WTC11 (cell line): ENCODE measurements around the gene TRIM69. TPM values are rescaled to one million over a fixed set of nuclear protein-coding genes. Genes with fewer than 3 reads are reported as not detected.

Experiments
- ATAC-seq: fragments of 200-7000 bp; cut with Tn5 transposase; 2 replicates; pipeline ENCODE4 v1.10.0; 2021; ENCODE audit warnings: mild to moderate bottlenecking, moderate library complexity
- CTCF ChIA-PET: fragments of 300-600 bp; sonication (Branson Sonifier 250); formaldehyde crosslinking; loops from one replicate; lab custom pipeline; 2021; ENCODE audit warnings: antibody characterized with exemption; lab: Charles Lee
- POLR2A ChIA-PET: fragments of 350-600 bp; sonication (Branson Sonifier 250); formaldehyde crosslinking; loops from one replicate; lab custom pipeline; 2021; ENCODE audit warnings: antibody characterized with exemption; lab: Charles Lee
- DNase-seq: peaks from one replicate; pipeline ENCODE4 v3.0.0; 2021; ENCODE audit warnings: low spot score
- H3K27ac Mint-ChIP-seq: 2 replicates; pipeline ENCODE4 v1.8.0; 2021; ENCODE audit warnings: mixed read lengths
- H3K27me3 Mint-ChIP-seq: 2 replicates; pipeline ENCODE4 v1.8.0; 2021; ENCODE audit warnings: low read depth, mild to moderate bottlenecking, moderate library complexity, mixed read lengths
- H3K36me3 Mint-ChIP-seq: 2 replicates; pipeline ENCODE4 v1.8.0; 2021; ENCODE audit warnings: mixed read lengths
- H3K4me1 Mint-ChIP-seq: 2 replicates; pipeline ENCODE4 v1.8.0; 2022; ENCODE audit warnings: mixed read lengths
- H3K4me3 Mint-ChIP-seq: 2 replicates; pipeline ENCODE4 v1.8.0; 2021; ENCODE audit warnings: mild to moderate bottlenecking, moderate library complexity, mixed read lengths
- H3K9me3 Mint-ChIP-seq: 2 replicates; pipeline ENCODE4 v1.8.0; 2021; ENCODE audit warnings: mixed read lengths
- CBFB ChIP-seq: sonication (generic); formaldehyde crosslinking; IDR thresholded peaks from 2 replicates; pipeline ENCODE4 v1.8.1; 2022; ENCODE audit warnings: mild to moderate bottlenecking, low read depth, missing genetic modification reagents
- CREB1 ChIP-seq: sonication (generic); formaldehyde crosslinking; IDR thresholded peaks from 2 replicates; pipeline ENCODE4 v1.8.0; 2023; ENCODE audit warnings: mild to moderate bottlenecking, missing genetic modification reagents
- ELF4 ChIP-seq: sonication (generic); formaldehyde crosslinking; IDR thresholded peaks from 2 replicates; pipeline ENCODE4 v1.8.1; 2022; ENCODE audit warnings: low read depth, mild to moderate bottlenecking, moderate library complexity, missing genetic modification reagents
- EMX1 ChIP-seq: fragments of 250-450 bp; sonication (Bioruptor Pico); IDR thresholded peaks from 2 replicates; pipeline ENCODE4 v1.8.0; 2021; ENCODE audit warnings: mild to moderate bottlenecking
- FOXJ3 ChIP-seq: sonication (generic); formaldehyde crosslinking; IDR thresholded peaks from 2 replicates; pipeline ENCODE4 v1.9.0; 2021; ENCODE audit warnings: missing genetic modification reagents, mild to moderate bottlenecking, borderline replicate concordance
- GABPB1 ChIP-seq: sonication (generic); formaldehyde crosslinking; IDR thresholded peaks from 2 replicates; pipeline ENCODE4 v1.8.1; 2023; ENCODE audit warnings: mild to moderate bottlenecking, missing genetic modification reagents
- JAZF1 ChIP-seq: fragments of 250-450 bp; sonication (Bioruptor Pico); IDR thresholded peaks from 2 replicates; pipeline ENCODE4 v1.9.0; 2021; ENCODE audit warnings: moderate library complexity, mild to moderate bottlenecking, inconsistent platforms
- MYBL2 ChIP-seq: sonication (generic); formaldehyde crosslinking; IDR thresholded peaks from 2 replicates; pipeline ENCODE4 v1.8.1; 2023; ENCODE audit warnings: mild to moderate bottlenecking, moderate library complexity, missing genetic modification reagents
- NFATC4 ChIP-seq: fragments of 250-450 bp; sonication (Bioruptor Pico); IDR thresholded peaks from 2 replicates; pipeline ENCODE4 v1.9.0; 2021; ENCODE audit warnings: mild to moderate bottlenecking
- NFYB ChIP-seq: sonication (generic); formaldehyde crosslinking; conservative IDR thresholded peaks from 2 replicates; pipeline ENCODE4 v1.8.0; 2022; ENCODE audit warnings: low read depth, missing genetic modification reagents
- NR2C2 ChIP-seq: sonication (generic); formaldehyde crosslinking; IDR thresholded peaks from 2 replicates; pipeline ENCODE4 v1.8.0; 2022; ENCODE audit warnings: mild to moderate bottlenecking, missing genetic modification reagents
- TEAD4 ChIP-seq: sonication (generic); formaldehyde crosslinking; IDR thresholded peaks from 2 replicates; pipeline ENCODE4 v1.8.0; 2022; ENCODE audit warnings: mild to moderate bottlenecking, missing genetic modification reagents
- TP53 ChIP-seq: sonication (generic); formaldehyde crosslinking; IDR thresholded peaks from 2 replicates; pipeline ENCODE4 v1.8.1; 2023; ENCODE audit warnings: mild to moderate bottlenecking, missing genetic modification reagents
- ZNF138 ChIP-seq: sonication (generic); formaldehyde crosslinking; conservative IDR thresholded peaks from 2 replicates; pipeline ENCODE4 v1.8.1; 2022; ENCODE audit warnings: mild to moderate bottlenecking, moderate library complexity, missing genetic modification reagents
- ZNF396 ChIP-seq: fragments of 250-450 bp; sonication (Bioruptor Pico); IDR thresholded peaks from 2 replicates; pipeline ENCODE4 v1.8.0; 2021; ENCODE audit warnings: mild to moderate bottlenecking, moderate library complexity, borderline replicate concordance
- ZNF423 ChIP-seq: fragments of 250-450 bp; sonication (Bioruptor Pico); IDR thresholded peaks from 2 replicates; pipeline ENCODE4 v2.1.2; 2022; ENCODE audit warnings: mild to moderate bottlenecking, moderate library complexity
- total RNA-seq: library from RNA; stranded (reverse); gene quantifications from 3 replicates; pipeline ENCODE4 v1.2.3, GENCODE V29; 2021
- TF ChIP-seq, protein P1 (sequence below): sonication (generic); formaldehyde crosslinking; IDR thresholded peaks from 2 replicates; pipeline ENCODE4 v1.8.0; 2023; ENCODE audit warnings: missing genetic modification reagents
- TF ChIP-seq, protein P2 (sequence below): fragments of 200-600 bp; IDR thresholded peaks from 2 replicates; pipeline ENCODE4 v1.8.0; 2022; ENCODE audit warnings: antibody characterized with exemption
- TF ChIP-seq, protein P3 (sequence below): sonication (generic); formaldehyde crosslinking; IDR thresholded peaks from 2 replicates; pipeline ENCODE4 v1.8.0; 2022; ENCODE audit warnings: missing genetic modification reagents
- TF ChIP-seq, protein P4 (sequence below): sonication (generic); formaldehyde crosslinking; IDR thresholded peaks from 2 replicates; pipeline ENCODE4 v1.8.1; 2023; ENCODE audit warnings: mild to moderate bottlenecking, missing genetic modification reagents
- TF ChIP-seq, protein P5 (sequence below): fragments of 250-450 bp; sonication (Bioruptor Pico); IDR thresholded peaks from 2 replicates; pipeline ENCODE4 v1.9.0; 2021; ENCODE audit warnings: mild to moderate bottlenecking
- TF ChIP-seq, protein P6 (sequence below): sonication (generic); formaldehyde crosslinking; IDR thresholded peaks from 2 replicates; pipeline ENCODE4 v1.8.1; 2023; ENCODE audit warnings: mild to moderate bottlenecking, missing genetic modification reagents
- TF ChIP-seq, protein P7 (sequence below): sonication (generic); formaldehyde crosslinking; IDR thresholded peaks from 2 replicates; pipeline ENCODE4 v1.8.1; 2022; ENCODE audit warnings: mild to moderate bottlenecking, missing genetic modification reagents, moderate library complexity, borderline replicate concordance

TRIM69 gene
- total RNA-seq, 1 experiment from 2014 or later, result 10.4 TPM

DNA sequence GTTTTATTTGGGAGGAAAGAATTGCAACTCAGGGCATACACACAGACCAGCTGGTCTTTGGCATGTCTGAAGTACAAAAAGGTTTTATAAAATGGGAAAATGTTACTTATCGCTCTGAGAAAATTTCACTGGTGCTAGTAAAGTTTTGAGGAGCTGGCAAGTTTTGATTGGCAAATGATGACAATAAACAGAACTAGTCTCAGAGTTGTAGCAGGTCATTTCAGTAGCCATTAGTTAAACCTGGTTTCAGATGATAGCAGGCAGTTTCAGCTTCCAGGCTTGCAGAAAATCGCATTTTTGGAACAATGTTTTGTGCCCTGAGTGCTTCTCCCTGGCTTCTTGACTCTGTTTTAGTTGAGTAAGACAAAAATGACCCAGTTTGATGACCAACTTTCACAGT lies 14.3 kb upstream of the TRIM69 start:
- TF ChIP-seq, protein P1, sequence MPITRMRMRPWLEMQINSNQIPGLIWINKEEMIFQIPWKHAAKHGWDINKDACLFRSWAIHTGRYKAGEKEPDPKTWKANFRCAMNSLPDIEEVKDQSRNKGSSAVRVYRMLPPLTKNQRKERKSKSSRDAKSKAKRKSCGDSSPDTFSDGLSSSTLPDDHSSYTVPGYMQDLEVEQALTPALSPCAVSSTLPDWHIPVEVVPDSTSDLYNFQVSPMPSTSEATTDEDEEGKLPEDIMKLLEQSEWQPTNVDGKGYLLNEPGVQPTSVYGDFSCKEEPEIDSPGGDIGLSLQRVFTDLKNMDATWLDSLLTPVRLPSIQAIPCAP (CRISPR knock-in tag), result no peak
- TF ChIP-seq ELF4 (CRISPR knock-in tag) (no peak), TEAD4 (no peak), CBFB (CRISPR knock-in tag) (no peak), ZNF396 (no peak)
- ATAC-seq (no peak), DNase-seq (no peak)
- ChIA-PET CTCF (interaction anchor here (1.2 to 1.8 kb wide), 4 partner anchors 11 to 58 kb away, joined by 3 to 6 read pairs (median 4); partner anchors contain the start of genes B2M, PATL2, SPG11 and TRIM69), POLR2A (no interaction called here)
- no peaks in the 10 kb centered on the region for H3K27me3 Mint-ChIP-seq
- peaks cover 6% of the 10 kb centered on the region for H3K36me3 Mint-ChIP-seq
- H3K9me3 Mint-ChIP-seq, result no peaks in the 10 kb centered on the region
- no peak overlapping the region for H3K4me3 Mint-ChIP-seq
- no peak overlapping the region for H3K27ac Mint-ChIP-seq
- peaks cover 24% of the 10 kb centered on the region for H3K4me1 Mint-ChIP-seq

DNA sequence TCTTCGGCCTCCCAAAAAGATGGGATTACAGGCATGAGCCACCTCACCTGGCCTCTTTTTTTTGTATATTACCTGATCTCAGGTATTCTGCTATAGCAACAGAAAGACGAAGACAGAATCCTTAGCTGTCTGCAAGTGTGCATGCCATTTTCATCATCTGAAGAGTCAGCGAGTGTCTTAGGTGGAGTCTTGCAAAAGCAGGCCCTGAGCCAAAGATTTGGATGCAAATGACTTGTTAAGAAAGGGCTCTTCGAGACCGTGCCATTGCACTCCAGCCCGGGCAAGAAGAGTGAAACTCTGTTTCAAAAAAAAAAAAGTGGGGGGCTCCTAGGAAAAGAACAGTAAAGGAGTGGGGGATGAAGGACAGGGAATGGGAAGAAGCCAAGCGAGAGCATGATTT lies 10.2 kb upstream of the TRIM69 start:
- TF ChIP-seq, protein P2, sequence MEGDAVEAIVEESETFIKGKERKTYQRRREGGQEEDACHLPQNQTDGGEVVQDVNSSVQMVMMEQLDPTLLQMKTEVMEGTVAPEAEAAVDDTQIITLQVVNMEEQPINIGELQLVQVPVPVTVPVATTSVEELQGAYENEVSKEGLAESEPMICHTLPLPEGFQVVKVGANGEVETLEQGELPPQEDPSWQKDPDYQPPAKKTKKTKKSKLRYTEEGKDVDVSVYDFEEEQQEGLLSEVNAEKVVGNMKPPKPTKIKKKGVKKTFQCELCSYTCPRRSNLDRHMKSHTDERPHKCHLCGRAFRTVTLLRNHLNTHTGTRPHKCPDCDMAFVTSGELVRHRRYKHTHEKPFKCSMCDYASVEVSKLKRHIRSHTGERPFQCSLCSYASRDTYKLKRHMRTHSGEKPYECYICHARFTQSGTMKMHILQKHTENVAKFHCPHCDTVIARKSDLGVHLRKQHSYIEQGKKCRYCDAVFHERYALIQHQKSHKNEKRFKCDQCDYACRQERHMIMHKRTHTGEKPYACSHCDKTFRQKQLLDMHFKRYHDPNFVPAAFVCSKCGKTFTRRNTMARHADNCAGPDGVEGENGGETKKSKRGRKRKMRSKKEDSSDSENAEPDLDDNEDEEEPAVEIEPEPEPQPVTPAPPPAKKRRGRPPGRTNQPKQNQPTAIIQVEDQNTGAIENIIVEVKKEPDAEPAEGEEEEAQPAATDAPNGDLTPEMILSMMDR, result no peak
- TF ChIP-seq, protein P3, sequence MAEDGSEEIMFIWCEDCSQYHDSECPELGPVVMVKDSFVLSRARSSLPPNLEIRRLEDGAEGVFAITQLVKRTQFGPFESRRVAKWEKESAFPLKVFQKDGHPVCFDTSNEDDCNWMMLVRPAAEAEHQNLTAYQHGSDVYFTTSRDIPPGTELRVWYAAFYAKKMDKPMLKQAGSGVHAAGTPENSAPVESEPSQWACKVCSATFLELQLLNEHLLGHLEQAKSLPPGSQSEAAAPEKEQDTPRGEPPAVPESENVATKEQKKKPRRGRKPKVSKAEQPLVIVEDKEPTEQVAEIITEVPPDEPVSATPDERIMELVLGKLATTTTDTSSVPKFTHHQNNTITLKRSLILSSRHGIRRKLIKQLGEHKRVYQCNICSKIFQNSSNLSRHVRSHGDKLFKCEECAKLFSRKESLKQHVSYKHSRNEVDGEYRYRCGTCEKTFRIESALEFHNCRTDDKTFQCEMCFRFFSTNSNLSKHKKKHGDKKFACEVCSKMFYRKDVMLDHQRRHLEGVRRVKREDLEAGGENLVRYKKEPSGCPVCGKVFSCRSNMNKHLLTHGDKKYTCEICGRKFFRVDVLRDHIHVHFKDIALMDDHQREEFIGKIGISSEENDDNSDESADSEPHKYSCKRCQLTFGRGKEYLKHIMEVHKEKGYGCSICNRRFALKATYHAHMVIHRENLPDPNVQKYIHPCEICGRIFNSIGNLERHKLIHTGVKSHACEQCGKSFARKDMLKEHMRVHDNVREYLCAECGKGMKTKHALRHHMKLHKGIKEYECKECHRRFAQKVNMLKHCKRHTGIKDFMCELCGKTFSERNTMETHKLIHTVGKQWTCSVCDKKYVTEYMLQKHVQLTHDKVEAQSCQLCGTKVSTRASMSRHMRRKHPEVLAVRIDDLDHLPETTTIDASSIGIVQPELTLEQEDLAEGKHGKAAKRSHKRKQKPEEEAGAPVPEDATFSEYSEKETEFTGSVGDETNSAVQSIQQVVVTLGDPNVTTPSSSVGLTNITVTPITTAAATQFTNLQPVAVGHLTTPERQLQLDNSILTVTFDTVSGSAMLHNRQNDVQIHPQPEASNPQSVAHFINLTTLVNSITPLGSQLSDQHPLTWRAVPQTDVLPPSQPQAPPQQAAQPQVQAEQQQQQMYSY (CRISPR knock-in tag), result no peak
- TF ChIP-seq, protein P4, sequence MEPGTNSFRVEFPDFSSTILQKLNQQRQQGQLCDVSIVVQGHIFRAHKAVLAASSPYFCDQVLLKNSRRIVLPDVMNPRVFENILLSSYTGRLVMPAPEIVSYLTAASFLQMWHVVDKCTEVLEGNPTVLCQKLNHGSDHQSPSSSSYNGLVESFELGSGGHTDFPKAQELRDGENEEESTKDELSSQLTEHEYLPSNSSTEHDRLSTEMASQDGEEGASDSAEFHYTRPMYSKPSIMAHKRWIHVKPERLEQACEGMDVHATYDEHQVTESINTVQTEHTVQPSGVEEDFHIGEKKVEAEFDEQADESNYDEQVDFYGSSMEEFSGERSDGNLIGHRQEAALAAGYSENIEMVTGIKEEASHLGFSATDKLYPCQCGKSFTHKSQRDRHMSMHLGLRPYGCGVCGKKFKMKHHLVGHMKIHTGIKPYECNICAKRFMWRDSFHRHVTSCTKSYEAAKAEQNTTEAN, result no peak
- TF ChIP-seq NFYB, result no peak
- no peak for TF ChIP-seq MYBL2 (CRISPR knock-in tag)
- TF ChIP-seq EMX1 (CRISPR knock-in tag), result no peak
- TF ChIP-seq, protein P5, sequence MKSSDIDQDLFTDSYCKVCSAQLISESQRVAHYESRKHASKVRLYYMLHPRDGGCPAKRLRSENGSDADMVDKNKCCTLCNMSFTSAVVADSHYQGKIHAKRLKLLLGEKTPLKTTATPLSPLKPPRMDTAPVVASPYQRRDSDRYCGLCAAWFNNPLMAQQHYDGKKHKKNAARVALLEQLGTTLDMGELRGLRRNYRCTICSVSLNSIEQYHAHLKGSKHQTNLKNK, result no peak
- TF ChIP-seq NFATC4 (CRISPR knock-in tag), result no peak
- TF ChIP-seq, protein P6, sequence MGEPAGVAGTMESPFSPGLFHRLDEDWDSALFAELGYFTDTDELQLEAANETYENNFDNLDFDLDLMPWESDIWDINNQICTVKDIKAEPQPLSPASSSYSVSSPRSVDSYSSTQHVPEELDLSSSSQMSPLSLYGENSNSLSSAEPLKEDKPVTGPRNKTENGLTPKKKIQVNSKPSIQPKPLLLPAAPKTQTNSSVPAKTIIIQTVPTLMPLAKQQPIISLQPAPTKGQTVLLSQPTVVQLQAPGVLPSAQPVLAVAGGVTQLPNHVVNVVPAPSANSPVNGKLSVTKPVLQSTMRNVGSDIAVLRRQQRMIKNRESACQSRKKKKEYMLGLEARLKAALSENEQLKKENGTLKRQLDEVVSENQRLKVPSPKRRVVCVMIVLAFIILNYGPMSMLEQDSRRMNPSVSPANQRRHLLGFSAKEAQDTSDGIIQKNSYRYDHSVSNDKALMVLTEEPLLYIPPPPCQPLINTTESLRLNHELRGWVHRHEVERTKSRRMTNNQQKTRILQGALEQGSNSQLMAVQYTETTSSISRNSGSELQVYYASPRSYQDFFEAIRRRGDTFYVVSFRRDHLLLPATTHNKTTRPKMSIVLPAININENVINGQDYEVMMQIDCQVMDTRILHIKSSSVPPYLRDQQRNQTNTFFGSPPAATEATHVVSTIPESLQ (CRISPR knock-in tag), result no peak
- TF ChIP-seq ZNF138, result no peak
- TF ChIP-seq CBFB (CRISPR knock-in tag), result no peak
- no peak for TF ChIP-seq JAZF1
- no peak for TF ChIP-seq FOXJ3
- TF ChIP-seq TP53 (CRISPR knock-in tag), result no peak
- no peak for TF ChIP-seq GABPB1 (CRISPR knock-in tag)
- no peak for TF ChIP-seq CREB1 (CRISPR knock-in tag)
- TF ChIP-seq, protein P7, sequence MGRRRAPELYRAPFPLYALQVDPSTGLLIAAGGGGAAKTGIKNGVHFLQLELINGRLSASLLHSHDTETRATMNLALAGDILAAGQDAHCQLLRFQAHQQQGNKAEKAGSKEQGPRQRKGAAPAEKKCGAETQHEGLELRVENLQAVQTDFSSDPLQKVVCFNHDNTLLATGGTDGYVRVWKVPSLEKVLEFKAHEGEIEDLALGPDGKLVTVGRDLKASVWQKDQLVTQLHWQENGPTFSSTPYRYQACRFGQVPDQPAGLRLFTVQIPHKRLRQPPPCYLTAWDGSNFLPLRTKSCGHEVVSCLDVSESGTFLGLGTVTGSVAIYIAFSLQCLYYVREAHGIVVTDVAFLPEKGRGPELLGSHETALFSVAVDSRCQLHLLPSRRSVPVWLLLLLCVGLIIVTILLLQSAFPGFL (CRISPR knock-in tag), result no peak
- no peak for TF ChIP-seq NR2C2
- TF ChIP-seq ZNF423 (CRISPR knock-in tag), result no peak
- TF ChIP-seq, protein P1 (CRISPR knock-in tag), result no peak
- ChIA-PET CTCF (interaction anchor here (1.1 to 1.8 kb wide), 3 partner anchors 13 to 63 kb away, joined by 6 to 21 read pairs (median 18); partner anchors contain the start of gene SPG11), POLR2A (interaction anchor here (0.5 to 3.6 kb wide), 3 partner anchors 14 to 196 kb away, joined by 4 to 37 read pairs (median 8); partner anchors contain the start of genes B2M, PATL2 and SPG11)
- Mint-ChIP-seq H3K9me3 (no peaks in the 10 kb centered on the region), H3K27me3 (no peaks in the 10 kb centered on the region; the same call in 1 of the 2 replicates), H3K4me1 (peaks cover 32% of the 10 kb centered on the region), H3K4me3 (no peak overlapping the region), H3K27ac (peak overlapping the region; percentile 89), H3K36me3 (no peaks in the 10 kb centered on the region)
- ATAC-seq (no peak), DNase-seq (no peak)
